OCI-LY1 (cell line): ENCODE measurements around the gene CXCR3.

ENCODE experiments used
- CTCF ChIP-seq: fragments of 200-600 bp; sonication (generic), shearing (Covaris generic); IDR thresholded peaks from 2 replicates; pipeline ENCODE4 v1.5.1; 2017; ENCODE audit warnings: mild to moderate bottlenecking, antibody characterized with exemption, low read length, moderate library complexity, mixed read lengths
- EZH2 ChIP-seq: fragments of 200-600 bp; sonication (generic), shearing (Covaris generic); IDR thresholded peaks from 2 replicates; pipeline ENCODE4 v1.8.0; 2017; ENCODE audit warnings: borderline replicate concordance, mixed run types, mild to moderate bottlenecking, antibody characterized with exemption, low read length, moderate library complexity, mixed read lengths

GRCh38 chrX:71604141-71604540, 14.2 kb downstream of the CXCR3 start:
- TF ChIP-seq EZH2 = no peak
- TF ChIP-seq CTCF = no peak
